SK-N-SH (cell line): ENCODE results near the gene CDC14B. TPM values are rescaled to one million over a fixed set of nuclear protein-coding genes. Genes with fewer than 3 reads are reported as not detected.

ENCODE experiments used
- CTCF ChIA-PET: fragments of 300-600, 350-600 bp; formaldehyde crosslinking; extraction: SDS; loops from one replicate; lab custom pipeline; 2021; lab: Yijun Ruan, JAX
- POLR2A ChIA-PET: fragments of 350-600 bp; sonication (Branson Sonifier 250); formaldehyde crosslinking; extraction: SDS; loops from one replicate; lab custom pipeline; 2020; ENCODE audit warnings: antibody characterized with exemption, inconsistent platforms; lab: Yijun Ruan, JAX
- DNase-seq: peaks from one replicate; pipeline ENCODE4 v3.0.0; 2012
- H2AFZ ChIP-seq: fragments of 200-600 bp; sonication (generic); 2 replicates; pipeline ENCODE4 v1.8.1; 2016; ENCODE audit warnings: antibody characterized with exemption, mild to moderate bottlenecking, low read depth
- H3F3A ChIP-seq: fragments of 200-600 bp; sonication (generic); replicated peaks from 2 replicates; pipeline ENCODE3; 2016; ENCODE audit warnings: antibody characterized with exemption, mild to moderate bottlenecking; ENCODE audit not compliant: insufficient read depth
- H3K27ac ChIP-seq, 2 experiments: fragments of 200-500 bp in 1 of 2; fragments of 200-600 bp in 1 of 2; sonication (Bioruptor generic) in 1 of 2; sonication (generic), shearing (Covaris generic) in 1 of 2; 2 replicates each; pipeline versions ENCODE4 v1.5.1 to v1.6.1; 2014 to 2016; ENCODE audit warnings: low read depth in 2 of 2, inconsistent platforms in 1 of 2, low read length in 1 of 2, mild to moderate bottlenecking in 1 of 2, mixed read lengths in 1 of 2
- H3K27me3 ChIP-seq: fragments of 200-600 bp; sonication (generic), shearing (Covaris generic); 2 replicates; pipeline ENCODE4 v1.6.1; 2016; ENCODE audit warnings: mixed run types; ENCODE audit not compliant: insufficient read depth
- H3K36me3 ChIP-seq, 2 experiments: fragments of 200-500 bp in 1 of 2; fragments of 200-600 bp in 1 of 2; sonication (Bioruptor generic) in 1 of 2; sonication (generic) in 1 of 2; replicated peaks in 1 of 2; 2 replicates each; pipeline versions ENCODE3 to v1.5.1; 2014 to 2016; ENCODE audit warnings: low read length in 1 of 2, mild to moderate bottlenecking in 1 of 2; ENCODE audit not compliant: insufficient read depth in 2 of 2, control insufficient read depth in 1 of 2
- H3K4me1 ChIP-seq, 2 experiments: fragments of 200-500 bp in 1 of 2; fragments of 200-600 bp in 1 of 2; sonication (Bioruptor generic) in 1 of 2; sonication (generic), shearing (Covaris generic) in 1 of 2; 2 replicates each; pipeline versions ENCODE4 v1.5.1 to v1.6.1; 2014 to 2016; ENCODE audit warnings: low read depth in 1 of 2, low read length in 1 of 2, mixed run types in 1 of 2; ENCODE audit not compliant: insufficient read depth in 2 of 2, control insufficient read depth in 1 of 2
- H3K4me2 ChIP-seq: fragments of 200-600 bp; sonication (generic), shearing (Covaris generic); 2 replicates; pipeline ENCODE4 v1.6.1; 2017; ENCODE audit warnings: mixed run types
- H3K4me3 ChIP-seq, 2 experiments: fragments of 200-500 bp in 1 of 2; fragments of 200-600 bp in 1 of 2; sonication (Bioruptor generic) in 1 of 2; sonication (generic), shearing (Covaris generic) in 1 of 2; 2 replicates each; pipeline versions ENCODE4 v1.5.1 to v1.8.1; 2014 to 2016; ENCODE audit warnings: low read depth in 2 of 2, inconsistent platforms in 1 of 2, low read length in 1 of 2, mild to moderate bottlenecking in 1 of 2, mixed read lengths in 1 of 2, moderate library complexity in 1 of 2
- H3K79me2 ChIP-seq: fragments of 200-600 bp; sonication (generic); 2 replicates; pipeline ENCODE4 v1.8.1; 2017; ENCODE audit warnings: mild to moderate bottlenecking; ENCODE audit not compliant: insufficient read depth
- H3K9ac ChIP-seq: fragments of 200-600 bp; sonication (generic); 2 replicates; pipeline ENCODE4 v1.6.1; 2017; ENCODE audit warnings: mixed run types
- H3K9me2 ChIP-seq: fragments of 200-600 bp; sonication (generic); 2 replicates; pipeline ENCODE4 v1.6.1; 2017; ENCODE audit warnings: mixed run types
- H3K9me3 ChIP-seq: fragments of 200-600 bp; sonication (generic); 2 replicates; pipeline ENCODE4 v1.6.1; 2017; ENCODE audit warnings: mixed run types, mild to moderate bottlenecking, moderate library complexity
- H4K20me1 ChIP-seq: fragments of 200-600 bp; sonication (generic); 2 replicates; pipeline ENCODE4 v1.6.1; 2017; ENCODE audit warnings: mild to moderate bottlenecking, mixed run types; ENCODE audit not compliant: insufficient read depth
- CTCF ChIP-seq: fragments of 200-600 bp; sonication (generic); IDR thresholded peaks from 2 replicates; pipeline ENCODE4 v1.6.1; 2017; ENCODE audit warnings: antibody characterized with exemption, mild to moderate bottlenecking, moderate library complexity
- EP300 ChIP-seq, 2 experiments: IDR thresholded peaks; 2 replicates each; pipeline versions ENCODE4 v1.4.0 to v1.6.1; 2012; ENCODE audit warnings: borderline replicate concordance in 1 of 2, low read depth in 1 of 2, low read length in 1 of 2
- FOSL2 ChIP-seq: IDR thresholded peaks from 2 replicates; pipeline ENCODE4 v1.4.0; 2012; ENCODE audit warnings: low read depth, mild to moderate bottlenecking, moderate library complexity, borderline replicate concordance
- GABPA ChIP-seq: IDR thresholded peaks from 2 replicates; pipeline ENCODE4 v1.4.0; 2012; ENCODE audit warnings: low read depth, mild to moderate bottlenecking
- GATA2 ChIP-seq: sonication (generic); formaldehyde crosslinking; IDR thresholded peaks from 2 replicates; pipeline ENCODE4 v1.5.0; 2020; ENCODE audit warnings: mild to moderate bottlenecking, missing genetic modification reagents
- JUND ChIP-seq: IDR thresholded peaks from 2 replicates; pipeline ENCODE4 v1.4.0; 2012
- MEF2A ChIP-seq: IDR thresholded peaks from 2 replicates; pipeline ENCODE4 v1.4.0; 2012; ENCODE audit warnings: low read depth, borderline replicate concordance
- MXI1 ChIP-seq: IDR thresholded peaks from 2 replicates; pipeline ENCODE4 v1.6.1; 2012; ENCODE audit warnings: mild to moderate bottlenecking, low read depth, low read length, improper control_type of control experiment
- RCOR1 ChIP-seq: fragments of 150-350 bp; IDR thresholded peaks from 2 replicates; pipeline ENCODE4 v1.6.1; 2017; ENCODE audit warnings: antibody characterized with exemption, low read length
- RFX5 ChIP-seq: IDR thresholded peaks from 2 replicates; pipeline ENCODE4 v1.6.1; 2012; ENCODE audit warnings: mild to moderate bottlenecking, improper control_type of control experiment, low read length
- RXRA ChIP-seq: IDR thresholded peaks from 2 replicates; pipeline ENCODE4 v1.4.0; 2012; ENCODE audit warnings: low read depth, mild to moderate bottlenecking, borderline replicate concordance
- TCF12 ChIP-seq: IDR thresholded peaks from 2 replicates; pipeline ENCODE4 v1.4.0; 2012
- YY1 ChIP-seq: IDR thresholded peaks from 2 replicates; pipeline ENCODE4 v1.4.0; 2012; ENCODE audit warnings: low read depth, mild to moderate bottlenecking
- WGBS: methylation state at CpG from one replicate; pipeline ENCODE4 v1.1.6; 2017; ENCODE audit warnings: low lambda C conversion rate; 5-methylcytosine and 5-hydroxymethylcytosine counted together
- polyA plus RNA-seq, 3 experiments: library from polyadenylated mRNA; depleted of rRNA; stranded (reverse); fragments of >200 nt; gene quantifications; 2 replicates each; pipeline ENCODE4 v1.2.3, GENCODE V29; 2012
- TF ChIP-seq, protein P1 (sequence below): IDR thresholded peaks from 2 replicates; pipeline ENCODE4 v1.6.1; 2012; ENCODE audit warnings: mild to moderate bottlenecking, low read depth, low read length, moderate library complexity

The CDC14B gene
- polyA plus RNA-seq, 1 of the 3 experiments (the other 2 are of a cell fraction): 10.1 TPM

GRCh38 chr9:96476013-96476412, 143.6 kb downstream of the CDC14B start:
- H3F3A ChIP-seq: peaks cover 14% of the 10 kb centered on the region
- ChIA-PET CTCF (interaction anchor here (0.5 kb wide), 1 partner anchor 33 kb away, joined by 3 read pairs; no protein-coding TSS in a partner anchor), POLR2A (no interaction called here)
- H3K36me3 ChIP-seq: peaks cover 26 to 42% of the 10 kb centered on the region in 2 experiments
- 93% methylated on average over 4 of the region's 4 CpGs for WGBS
- peaks cover 0 to 7% of the 10 kb centered on the region in 2 experiments; a peak in 1 of 4 replicates for H3K4me1 ChIP-seq
- no peaks in the 10 kb centered on the region for H3K27me3 ChIP-seq
- no peaks in the 10 kb centered on the region for H3K9me3 ChIP-seq
- no peak overlapping the region for H3K9ac ChIP-seq
- no peak overlapping the region for H3K4me2 ChIP-seq
- H3K27ac ChIP-seq: no peak overlapping the region
- no peaks in the 10 kb centered on the region for H3K9me2 ChIP-seq
- DNase-seq: no peak
- H4K20me1 ChIP-seq: no peaks in the 10 kb centered on the region
- no peak for TF ChIP-seq RCOR1
- H2AFZ ChIP-seq: no peak overlapping the region
- no peaks in the 10 kb centered on the region; the same call in 1 of the 2 replicates for H3K79me2 ChIP-seq
- no peak overlapping the region for H3K4me3 ChIP-seq

GRCh38 chr9:96467784-96468183, 151.9 kb downstream of the CDC14B start:
- DNase-seq: no peak
- CTCF ChIA-PET: no interaction called here
- POLR2A ChIA-PET: no interaction called here

DNA sequence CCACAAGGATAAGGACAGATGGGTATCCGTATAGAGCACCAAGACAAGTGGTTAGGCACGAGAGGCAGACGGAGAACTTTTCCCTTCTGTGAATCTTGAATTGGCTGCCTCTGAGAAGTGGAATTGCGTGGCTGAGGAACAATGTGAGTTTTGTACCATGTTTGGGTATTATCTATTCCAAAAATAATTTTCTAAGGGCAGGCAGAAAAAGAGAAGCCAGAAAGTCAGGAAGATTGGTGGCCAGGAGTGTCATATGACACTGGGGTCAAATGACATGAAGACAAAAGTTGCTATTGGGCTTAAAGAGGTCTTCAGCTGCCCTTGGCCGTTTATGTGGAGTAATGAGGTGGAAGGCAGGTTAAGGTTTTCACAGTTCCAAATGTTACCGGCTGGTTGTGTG, 155.2 kb downstream of the CDC14B start:
- TF ChIP-seq FOSL2: no peak
- TF ChIP-seq MXI1: no peak
- TF ChIP-seq GABPA: no peak
- TF ChIP-seq GATA2: no peak
- TF ChIP-seq RCOR1: no peak
- no peak for TF ChIP-seq EP300 (IDR thresholded peaks at IDR 0.05; ENCODE audit: borderline replicate concordance in 1 of 2, low read depth in 1 of 2, low read length in 1 of 2)
- TF ChIP-seq JUND: no peak
- no peak for TF ChIP-seq RFX5
- no peak for TF ChIP-seq CTCF
- TF ChIP-seq, protein P1, sequence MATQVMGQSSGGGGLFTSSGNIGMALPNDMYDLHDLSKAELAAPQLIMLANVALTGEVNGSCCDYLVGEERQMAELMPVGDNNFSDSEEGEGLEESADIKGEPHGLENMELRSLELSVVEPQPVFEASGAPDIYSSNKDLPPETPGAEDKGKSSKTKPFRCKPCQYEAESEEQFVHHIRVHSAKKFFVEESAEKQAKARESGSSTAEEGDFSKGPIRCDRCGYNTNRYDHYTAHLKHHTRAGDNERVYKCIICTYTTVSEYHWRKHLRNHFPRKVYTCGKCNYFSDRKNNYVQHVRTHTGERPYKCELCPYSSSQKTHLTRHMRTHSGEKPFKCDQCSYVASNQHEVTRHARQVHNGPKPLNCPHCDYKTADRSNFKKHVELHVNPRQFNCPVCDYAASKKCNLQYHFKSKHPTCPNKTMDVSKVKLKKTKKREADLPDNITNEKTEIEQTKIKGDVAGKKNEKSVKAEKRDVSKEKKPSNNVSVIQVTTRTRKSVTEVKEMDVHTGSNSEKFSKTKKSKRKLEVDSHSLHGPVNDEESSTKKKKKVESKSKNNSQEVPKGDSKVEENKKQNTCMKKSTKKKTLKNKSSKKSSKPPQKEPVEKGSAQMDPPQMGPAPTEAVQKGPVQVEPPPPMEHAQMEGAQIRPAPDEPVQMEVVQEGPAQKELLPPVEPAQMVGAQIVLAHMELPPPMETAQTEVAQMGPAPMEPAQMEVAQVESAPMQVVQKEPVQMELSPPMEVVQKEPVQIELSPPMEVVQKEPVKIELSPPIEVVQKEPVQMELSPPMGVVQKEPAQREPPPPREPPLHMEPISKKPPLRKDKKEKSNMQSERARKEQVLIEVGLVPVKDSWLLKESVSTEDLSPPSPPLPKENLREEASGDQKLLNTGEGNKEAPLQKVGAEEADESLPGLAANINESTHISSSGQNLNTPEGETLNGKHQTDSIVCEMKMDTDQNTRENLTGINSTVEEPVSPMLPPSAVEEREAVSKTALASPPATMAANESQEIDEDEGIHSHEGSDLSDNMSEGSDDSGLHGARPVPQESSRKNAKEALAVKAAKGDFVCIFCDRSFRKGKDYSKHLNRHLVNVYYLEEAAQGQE: no peak
- TF ChIP-seq TCF12: no peak
- no peak for TF ChIP-seq RXRA
- no peak for TF ChIP-seq MEF2A
- Histone ChIP-seq H3K4me3 (no peak overlapping the region), H3K9me3 (no peaks in the 10 kb centered on the region), H3K27ac (no peak overlapping the region), H3K79me2 (peaks cover 25% of the 10 kb centered on the region; the same call in 1 of the 2 replicates), H3K9ac (no peak overlapping the region), H3F3A (peaks cover 8% of the 10 kb centered on the region), H3K27me3 (no peaks in the 10 kb centered on the region), H3K9me2 (no peaks in the 10 kb centered on the region), H3K36me3 (peaks cover 6 to 28% of the 10 kb centered on the region in 2 experiments), H3K4me1 (peaks cover 0 to 11% of the 10 kb centered on the region in 2 experiments; a peak in 2 of 4 replicates), H4K20me1 (no peaks in the 10 kb centered on the region), H2AFZ (no peak overlapping the region), H3K4me2 (no peak overlapping the region)
- DNase-seq: no peak
- POLR2A ChIA-PET: no interaction called here
- 82% methylated on average over 6 of the region's 6 CpGs for WGBS
- CTCF ChIA-PET: interaction anchor here (1.9 kb wide), 1 partner anchor 11 kb away, joined by 6 read pairs; no protein-coding TSS in a partner anchor

More at GRCh38 chr9:96467784-96468183, 151.9 kb downstream of the CDC14B start:
- Histone ChIP-seq H3K79me2 (peaks cover 13% of the 10 kb centered on the region; the same call in 1 of the 2 replicates), H3F3A (peaks cover under 1% of the 10 kb centered on the region), H2AFZ (no peak overlapping the region), H3K36me3 (peaks cover 18 to 49% of the 10 kb centered on the region in 2 experiments), H3K9ac (no peak overlapping the region), H3K9me3 (no peaks in the 10 kb centered on the region), H3K4me1 (no peaks in the 10 kb centered on the region), H3K27me3 (no peaks in the 10 kb centered on the region), H3K4me3 (no peak overlapping the region), H3K9me2 (no peaks in the 10 kb centered on the region), H3K4me2 (no peak overlapping the region)
- TF ChIP-seq YY1: no peak
- TF ChIP-seq, all 33 proteins: peak for 0
- H3K27ac ChIP-seq: no peak overlapping the region
- H4K20me1 ChIP-seq: no peaks in the 10 kb centered on the region
- 86% methylated on average over 5 of the region's 5 CpGs for WGBS
